Breast epithelium (tissue), 3 donors: ENCODE measurements around the gene ZSCAN22.

Experiments used
- POLR2A ChIP-seq: fragments of 450-650 bp; IDR thresholded peaks from one replicate; pipeline ENCODE4 v1.6.1; 2016; ENCODE audit warnings: antibody characterized with exemption, mild to moderate bottlenecking, moderate library complexity
- TF ChIP-seq, protein P1 (sequence below), 3 donors: fragments of 450-650 bp; IDR thresholded peaks; one replicate each; pipeline ENCODE4 v1.5.1; 2016 to 2017; ENCODE audit warnings: antibody characterized with exemption in 3 of 3, mild to moderate bottlenecking in 3 of 3, moderate library complexity in 3 of 3

DNA sequence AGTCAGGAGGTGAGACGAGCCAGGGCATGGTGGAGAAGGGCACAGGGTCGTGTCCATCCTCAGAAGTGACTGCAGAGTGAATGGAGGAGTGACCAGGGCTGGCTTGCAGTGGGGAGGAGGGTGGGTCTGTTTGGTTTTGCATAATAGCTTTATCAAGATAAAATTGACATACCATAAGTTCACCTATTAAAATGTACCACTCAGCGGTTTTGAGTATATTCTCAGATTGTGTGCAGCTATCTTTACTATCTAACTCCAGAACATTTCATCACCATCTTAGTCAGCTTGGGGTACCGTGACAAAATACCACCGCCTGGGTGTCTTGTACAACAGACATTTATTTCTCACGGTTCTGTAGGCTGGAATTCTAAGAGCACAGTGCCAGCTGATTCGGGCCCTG lies 34.9 kb upstream of the ZSCAN22 start:
- TF ChIP-seq, protein P1, sequence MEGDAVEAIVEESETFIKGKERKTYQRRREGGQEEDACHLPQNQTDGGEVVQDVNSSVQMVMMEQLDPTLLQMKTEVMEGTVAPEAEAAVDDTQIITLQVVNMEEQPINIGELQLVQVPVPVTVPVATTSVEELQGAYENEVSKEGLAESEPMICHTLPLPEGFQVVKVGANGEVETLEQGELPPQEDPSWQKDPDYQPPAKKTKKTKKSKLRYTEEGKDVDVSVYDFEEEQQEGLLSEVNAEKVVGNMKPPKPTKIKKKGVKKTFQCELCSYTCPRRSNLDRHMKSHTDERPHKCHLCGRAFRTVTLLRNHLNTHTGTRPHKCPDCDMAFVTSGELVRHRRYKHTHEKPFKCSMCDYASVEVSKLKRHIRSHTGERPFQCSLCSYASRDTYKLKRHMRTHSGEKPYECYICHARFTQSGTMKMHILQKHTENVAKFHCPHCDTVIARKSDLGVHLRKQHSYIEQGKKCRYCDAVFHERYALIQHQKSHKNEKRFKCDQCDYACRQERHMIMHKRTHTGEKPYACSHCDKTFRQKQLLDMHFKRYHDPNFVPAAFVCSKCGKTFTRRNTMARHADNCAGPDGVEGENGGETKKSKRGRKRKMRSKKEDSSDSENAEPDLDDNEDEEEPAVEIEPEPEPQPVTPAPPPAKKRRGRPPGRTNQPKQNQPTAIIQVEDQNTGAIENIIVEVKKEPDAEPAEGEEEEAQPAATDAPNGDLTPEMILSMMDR (IDR thresholded peaks at IDR 0.05), result no peak
- no peak for TF ChIP-seq POLR2A
